ENCODE data around the gene ZNF335. TPM values are rescaled to one million over a fixed set of nuclear protein-coding genes. Genes with fewer than 3 reads are reported as not detected.
"Not testable (repeated sequence)": the region's sequence is repeated elsewhere in the genome, so short reads cannot be mapped to it uniquely, and the experiment has no call there.

Gene ZNF335
- total RNA-seq, 1 donor from 2014 or later, result 28.5 TPM

DNA sequence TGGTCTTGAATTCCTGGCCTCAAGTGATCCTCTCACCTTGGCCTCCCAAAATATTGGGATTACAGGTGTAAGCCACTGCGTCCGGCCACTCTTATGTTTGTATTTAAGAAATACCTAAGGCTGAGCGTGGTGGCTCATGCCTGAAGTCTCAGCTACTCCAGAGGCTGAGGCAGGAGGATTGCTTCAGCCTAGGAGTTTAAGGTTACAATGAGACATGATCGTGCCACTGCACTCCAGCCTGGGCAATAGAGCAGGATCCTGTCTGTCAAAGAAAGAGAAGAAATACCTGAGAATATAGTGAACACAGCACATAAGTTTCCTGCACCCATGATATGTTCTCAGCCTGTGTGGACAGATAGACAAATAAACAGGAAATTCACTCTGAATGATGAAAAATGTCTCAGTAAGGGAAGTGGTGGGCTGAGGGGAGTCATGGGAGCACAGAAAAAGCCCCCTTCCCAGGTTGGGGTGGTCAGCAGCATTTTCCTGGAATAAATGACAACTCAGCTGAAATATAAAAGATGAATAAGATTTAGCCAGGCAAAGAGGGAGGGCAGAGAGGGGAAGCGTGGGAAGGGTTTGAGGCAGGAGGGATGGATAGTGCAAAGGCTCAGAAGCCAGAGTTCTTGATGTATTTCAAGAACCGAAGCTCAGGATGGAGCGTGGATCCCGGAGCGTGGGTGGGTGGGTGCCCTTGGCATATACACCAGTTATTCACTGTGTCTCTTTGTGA, 22.9 kb upstream of the ZNF335 start:
- H3K4me1 Mint-ChIP-seq (ENCODE audit: low read depth), result peaks cover 2% of the 10 kb centered on the region
- TF ChIP-seq, protein P1, sequence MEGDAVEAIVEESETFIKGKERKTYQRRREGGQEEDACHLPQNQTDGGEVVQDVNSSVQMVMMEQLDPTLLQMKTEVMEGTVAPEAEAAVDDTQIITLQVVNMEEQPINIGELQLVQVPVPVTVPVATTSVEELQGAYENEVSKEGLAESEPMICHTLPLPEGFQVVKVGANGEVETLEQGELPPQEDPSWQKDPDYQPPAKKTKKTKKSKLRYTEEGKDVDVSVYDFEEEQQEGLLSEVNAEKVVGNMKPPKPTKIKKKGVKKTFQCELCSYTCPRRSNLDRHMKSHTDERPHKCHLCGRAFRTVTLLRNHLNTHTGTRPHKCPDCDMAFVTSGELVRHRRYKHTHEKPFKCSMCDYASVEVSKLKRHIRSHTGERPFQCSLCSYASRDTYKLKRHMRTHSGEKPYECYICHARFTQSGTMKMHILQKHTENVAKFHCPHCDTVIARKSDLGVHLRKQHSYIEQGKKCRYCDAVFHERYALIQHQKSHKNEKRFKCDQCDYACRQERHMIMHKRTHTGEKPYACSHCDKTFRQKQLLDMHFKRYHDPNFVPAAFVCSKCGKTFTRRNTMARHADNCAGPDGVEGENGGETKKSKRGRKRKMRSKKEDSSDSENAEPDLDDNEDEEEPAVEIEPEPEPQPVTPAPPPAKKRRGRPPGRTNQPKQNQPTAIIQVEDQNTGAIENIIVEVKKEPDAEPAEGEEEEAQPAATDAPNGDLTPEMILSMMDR (IDR thresholded peaks at IDR 0.05; ENCODE audit: unreplicated experiment), result no peak

DNA sequence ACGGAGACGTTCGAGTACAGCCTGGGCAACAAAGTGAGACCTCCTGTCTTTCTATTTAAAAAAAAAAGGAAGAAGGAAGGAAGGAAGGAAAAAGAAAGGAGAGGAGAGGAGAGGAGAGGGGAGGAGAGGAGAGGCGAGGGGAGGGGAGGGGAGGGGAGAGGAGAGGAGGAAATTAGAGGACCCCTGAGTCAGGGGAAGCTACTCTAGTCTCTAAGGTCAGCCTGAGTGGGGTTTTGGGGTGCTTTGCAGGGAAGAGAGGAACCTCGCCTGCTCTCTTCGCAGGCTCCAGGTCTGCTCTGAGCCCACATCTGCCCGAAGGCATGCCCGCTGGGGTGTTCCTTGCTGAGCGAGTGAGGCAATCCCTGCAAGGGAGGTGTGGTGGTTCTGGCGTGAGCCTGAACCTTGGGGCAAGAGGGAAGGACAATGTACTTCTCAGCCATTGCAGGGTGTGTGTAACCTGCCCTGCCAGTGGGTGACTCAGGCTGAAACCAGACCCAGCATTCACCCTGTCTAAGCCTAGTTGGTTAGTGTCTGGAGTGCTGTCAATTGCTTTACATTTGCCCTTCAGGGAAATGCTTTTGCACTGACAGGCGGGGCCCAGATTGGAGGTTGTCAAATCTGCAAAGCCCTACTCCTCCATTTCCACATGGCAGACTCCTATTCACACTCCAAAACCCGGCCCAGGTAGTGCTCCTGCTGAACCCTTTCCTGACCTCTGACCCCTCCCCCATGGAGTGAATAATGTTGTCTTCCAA, 21.4 kb upstream of the ZNF335 start:
- H3K9me3 Mint-ChIP-seq (ENCODE audit: low read depth), result no peaks in the 10 kb centered on the region
- H3K4me3 Mint-ChIP-seq (ENCODE audit: low read depth), result no peak overlapping the region
- TF ChIP-seq, protein P1 (IDR thresholded peaks at IDR 0.05; ENCODE audit: unreplicated experiment), result no peak
- H3K36me3 Mint-ChIP-seq (ENCODE audit: insufficient read depth), result no peaks in the 10 kb centered on the region
- H3K4me1 Mint-ChIP-seq (ENCODE audit: low read depth), result peaks cover 2% of the 10 kb centered on the region
- no peak overlapping the region for H3K27ac Mint-ChIP-seq
- no peak for DNase-seq (ENCODE audit: low spot score, unreplicated experiment)
- peaks cover 16% of the 10 kb centered on the region for H3K27me3 Mint-ChIP-seq

More for the DNA sequence above, 22.9 kb upstream of the ZNF335 start:
- DNase-seq (ENCODE audit: low spot score, unreplicated experiment), result no peak
- Mint-ChIP-seq H3K36me3 (ENCODE audit: insufficient read depth) (no peaks in the 10 kb centered on the region), H3K27me3 (peaks cover 24% of the 10 kb centered on the region), H3K4me3 (ENCODE audit: low read depth) (no peak overlapping the region), H3K27ac (peak overlapping the region; percentile 41), H3K9me3 (ENCODE audit: low read depth) (no peaks in the 10 kb centered on the region)

DNA sequence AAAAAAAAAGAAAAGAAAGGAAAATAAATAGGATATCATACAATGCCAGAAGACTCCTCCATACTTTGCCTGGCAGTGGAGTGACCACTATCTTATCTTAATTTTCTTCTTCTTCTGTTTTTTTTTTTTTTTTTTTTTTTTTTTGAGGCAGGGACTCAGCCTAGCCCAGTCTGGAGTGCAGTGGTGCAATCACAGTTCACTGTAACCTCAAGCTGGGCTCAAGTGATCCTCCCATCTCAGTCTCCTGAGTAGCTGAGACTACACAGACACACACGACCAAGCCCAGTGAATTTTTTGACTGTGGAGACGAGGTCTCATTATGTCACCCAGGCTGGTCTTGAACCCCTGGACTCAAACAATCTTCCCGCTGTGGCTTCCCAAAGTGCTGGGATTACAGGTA, 19.6 kb upstream of the ZNF335 start:
- DNase-seq (ENCODE audit: low spot score, unreplicated experiment), result no peak
- H3K4me1 Mint-ChIP-seq (ENCODE audit: low read depth), result peaks cover 2% of the 10 kb centered on the region
- no peak overlapping the region for H3K27ac Mint-ChIP-seq
- no peaks in the 10 kb centered on the region for H3K36me3 Mint-ChIP-seq (ENCODE audit: insufficient read depth)
- TF ChIP-seq, protein P1 (IDR thresholded peaks at IDR 0.05; ENCODE audit: unreplicated experiment), result no peak
- H3K27me3 Mint-ChIP-seq, result peaks cover 7% of the 10 kb centered on the region
- H3K4me3 Mint-ChIP-seq (ENCODE audit: low read depth), result no peak overlapping the region
- H3K9me3 Mint-ChIP-seq (ENCODE audit: low read depth), result no peaks in the 10 kb centered on the region

DNA sequence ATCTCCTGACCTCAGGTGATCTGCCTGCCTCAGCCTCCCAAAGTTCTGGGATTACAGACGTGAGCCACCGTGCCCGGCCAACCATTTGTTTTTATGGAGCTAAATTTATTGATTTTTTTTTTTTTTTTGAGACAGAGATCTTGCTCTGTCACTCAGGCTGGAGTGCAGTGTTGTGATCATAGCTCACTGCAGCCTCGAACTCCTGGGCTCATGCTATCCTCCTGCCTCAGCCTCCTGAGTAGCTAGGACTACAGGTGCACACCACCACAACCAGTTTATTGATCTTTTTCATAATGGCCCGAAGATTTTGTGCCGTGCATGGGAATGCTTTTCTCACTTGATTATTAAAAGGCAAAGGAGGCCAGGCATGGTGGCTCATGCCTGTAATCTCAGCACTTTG, 16.8 kb upstream of the ZNF335 start:
- H3K4me3 Mint-ChIP-seq (ENCODE audit: low read depth); DNase-seq (ENCODE audit: low spot score, unreplicated experiment); H3K9me3 Mint-ChIP-seq (ENCODE audit: low read depth); H3K36me3 Mint-ChIP-seq (ENCODE audit: insufficient read depth); H3K4me1 Mint-ChIP-seq (ENCODE audit: low read depth); H3K27ac Mint-ChIP-seq; H3K27me3 Mint-ChIP-seq: not testable (repeated sequence)

- Mint-ChIP-seq H3K4me3 (ENCODE audit: low read depth) (no peak overlapping the region), H3K36me3 (ENCODE audit: insufficient read depth) (no peaks in the 10 kb centered on the region), H3K27me3 (peaks cover 4% of the 10 kb centered on the region), H3K4me1 (ENCODE audit: low read depth) (no peaks in the 10 kb centered on the region), H3K27ac (no peak overlapping the region), H3K9me3 (ENCODE audit: low read depth) (no peaks in the 10 kb centered on the region)
- peak; percentile 68 for DNase-seq (ENCODE audit: low spot score, unreplicated experiment)
- TF ChIP-seq, protein P1 (IDR thresholded peaks at IDR 0.05; ENCODE audit: unreplicated experiment), result peak; percentile 81
These were observed 15.2 kb upstream of the ZNF335 start for GRCh38 chr20:45987108-45987780.

All from progenitor cell of endocrine pancreas (in vitro differentiated cells).